Measurements from ENCODE around the gene CDH20.

DNA sequence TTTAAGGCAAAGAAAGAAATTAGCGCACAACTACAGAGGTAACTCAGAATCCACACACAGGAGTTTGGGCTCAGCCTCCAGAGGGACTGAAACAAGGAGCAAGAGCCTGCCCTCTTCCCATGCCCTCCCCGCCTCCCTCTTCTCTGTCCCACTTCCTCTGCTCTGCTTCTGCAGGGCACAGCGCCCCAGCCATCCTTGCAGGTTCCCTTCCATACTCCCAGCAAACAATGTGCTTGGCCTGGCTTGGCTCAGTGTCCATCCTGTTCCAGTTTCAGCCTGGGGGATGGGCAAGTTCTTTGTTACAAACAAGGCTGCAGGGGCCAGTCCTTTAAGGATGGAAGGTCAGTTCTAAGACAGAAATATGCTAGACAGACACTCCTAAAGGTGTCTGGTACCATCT is 133.5 kb downstream of the CDH20 start:
- TF ChIP-seq, protein P1, sequence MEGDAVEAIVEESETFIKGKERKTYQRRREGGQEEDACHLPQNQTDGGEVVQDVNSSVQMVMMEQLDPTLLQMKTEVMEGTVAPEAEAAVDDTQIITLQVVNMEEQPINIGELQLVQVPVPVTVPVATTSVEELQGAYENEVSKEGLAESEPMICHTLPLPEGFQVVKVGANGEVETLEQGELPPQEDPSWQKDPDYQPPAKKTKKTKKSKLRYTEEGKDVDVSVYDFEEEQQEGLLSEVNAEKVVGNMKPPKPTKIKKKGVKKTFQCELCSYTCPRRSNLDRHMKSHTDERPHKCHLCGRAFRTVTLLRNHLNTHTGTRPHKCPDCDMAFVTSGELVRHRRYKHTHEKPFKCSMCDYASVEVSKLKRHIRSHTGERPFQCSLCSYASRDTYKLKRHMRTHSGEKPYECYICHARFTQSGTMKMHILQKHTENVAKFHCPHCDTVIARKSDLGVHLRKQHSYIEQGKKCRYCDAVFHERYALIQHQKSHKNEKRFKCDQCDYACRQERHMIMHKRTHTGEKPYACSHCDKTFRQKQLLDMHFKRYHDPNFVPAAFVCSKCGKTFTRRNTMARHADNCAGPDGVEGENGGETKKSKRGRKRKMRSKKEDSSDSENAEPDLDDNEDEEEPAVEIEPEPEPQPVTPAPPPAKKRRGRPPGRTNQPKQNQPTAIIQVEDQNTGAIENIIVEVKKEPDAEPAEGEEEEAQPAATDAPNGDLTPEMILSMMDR (IDR thresholded peaks at IDR 0.05), result no peak
- TF ChIP-seq POLR2A (IDR thresholded peaks at IDR 0.05), result no peak

All from suprapubic skin (tissue), 3 donors.